GM19328 (cell line): Measurements from ENCODE around the gene APBA1.

Experiments
- ATAC-seq: cut with Tn5 transposase; IDR thresholded peaks from one replicate; pipeline ENCODE4 v1.9.1; 2021; ENCODE audit warnings: mild to moderate bottlenecking, moderate library complexity; ENCODE audit not compliant: unreplicated experiment

APBA1 gene

DNA sequence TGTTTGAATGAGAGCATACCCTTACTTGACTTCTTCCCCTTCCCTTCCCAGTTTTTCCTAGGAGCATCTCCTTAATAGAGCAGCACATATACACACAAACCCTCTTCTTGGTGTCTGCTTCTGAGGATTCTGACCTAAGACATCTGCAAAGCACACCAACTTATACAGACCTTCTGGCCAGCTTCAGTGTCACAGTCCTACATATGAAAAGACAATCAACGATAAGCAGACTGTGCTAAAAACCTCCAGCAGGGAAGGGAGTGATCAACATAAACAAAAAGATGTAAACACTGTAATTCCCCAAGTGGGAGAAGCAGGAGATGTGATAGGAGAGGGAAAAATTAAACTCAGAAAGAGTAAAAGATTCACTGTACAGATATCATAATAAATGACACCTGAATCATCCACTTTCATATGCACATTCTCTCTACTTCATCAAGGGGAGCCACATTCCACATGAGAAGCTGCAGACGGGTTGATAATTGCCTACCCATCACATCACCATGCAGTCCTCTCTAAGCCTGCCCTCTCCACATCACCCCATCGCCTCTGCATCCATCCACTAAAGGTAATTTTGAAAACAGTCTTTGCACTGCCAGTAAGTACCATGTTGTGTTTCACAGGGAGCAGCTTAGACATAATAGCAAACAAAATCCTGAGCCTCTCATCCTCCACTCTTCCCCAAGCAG, 13.0 kb downstream of the APBA1 start:
- ATAC-seq, result no peak

DNA sequence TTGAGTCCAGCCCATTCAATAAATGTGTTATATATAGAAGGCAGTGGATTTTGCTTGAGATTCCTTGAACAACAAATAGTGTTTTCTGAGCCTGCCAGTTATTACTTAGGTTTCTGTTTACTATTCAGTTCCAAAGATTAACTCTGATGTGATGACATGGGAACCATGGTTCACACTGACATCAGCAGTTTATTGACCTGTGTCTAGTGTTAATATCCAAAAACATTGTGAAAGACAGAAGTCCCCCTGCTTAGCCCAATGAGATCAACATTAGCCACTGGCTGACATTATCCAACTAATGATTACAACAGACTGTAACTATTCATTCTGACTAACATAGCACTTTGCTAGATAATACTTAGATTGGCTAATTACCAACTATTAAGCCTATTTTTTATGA, 14.9 kb downstream of the APBA1 start:
- no peak for ATAC-seq

DNA sequence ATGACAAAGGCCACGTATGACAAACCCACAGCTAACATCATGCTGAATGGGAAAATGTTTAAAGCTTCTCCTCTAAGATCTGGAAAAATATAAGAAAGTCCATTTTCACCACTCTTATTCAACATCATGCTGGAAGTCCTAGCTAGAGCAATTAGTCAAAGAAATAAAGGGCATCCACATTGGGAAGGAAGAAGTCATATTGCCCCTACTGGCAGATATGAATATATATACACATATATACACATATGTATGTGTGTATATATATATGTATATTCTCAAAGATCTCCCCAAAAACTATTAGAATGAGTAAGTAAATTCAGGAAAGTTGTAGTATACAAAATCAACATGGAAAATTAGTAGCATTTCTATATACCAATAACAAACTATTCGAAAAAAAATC, 17.1 kb downstream of the APBA1 start:
- no peak for ATAC-seq

DNA sequence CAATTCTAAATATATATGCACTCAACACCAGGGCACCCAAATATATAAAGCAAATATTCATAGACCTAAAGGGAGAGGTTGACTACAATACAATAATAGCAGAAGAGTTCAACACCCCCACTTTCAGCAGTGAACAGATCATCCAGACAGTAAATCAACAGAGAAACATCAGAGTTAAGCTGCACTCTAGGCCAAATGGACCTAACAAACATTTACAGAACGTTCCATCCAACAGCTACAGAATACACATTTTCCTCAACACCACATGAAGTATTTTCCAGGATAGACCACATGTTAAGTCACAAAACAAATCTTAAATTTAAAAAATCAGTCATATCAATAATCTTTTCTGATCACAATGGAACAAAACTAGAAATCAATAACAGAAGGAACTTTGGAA, 18.9 kb downstream of the APBA1 start:
- no peak for ATAC-seq

DNA sequence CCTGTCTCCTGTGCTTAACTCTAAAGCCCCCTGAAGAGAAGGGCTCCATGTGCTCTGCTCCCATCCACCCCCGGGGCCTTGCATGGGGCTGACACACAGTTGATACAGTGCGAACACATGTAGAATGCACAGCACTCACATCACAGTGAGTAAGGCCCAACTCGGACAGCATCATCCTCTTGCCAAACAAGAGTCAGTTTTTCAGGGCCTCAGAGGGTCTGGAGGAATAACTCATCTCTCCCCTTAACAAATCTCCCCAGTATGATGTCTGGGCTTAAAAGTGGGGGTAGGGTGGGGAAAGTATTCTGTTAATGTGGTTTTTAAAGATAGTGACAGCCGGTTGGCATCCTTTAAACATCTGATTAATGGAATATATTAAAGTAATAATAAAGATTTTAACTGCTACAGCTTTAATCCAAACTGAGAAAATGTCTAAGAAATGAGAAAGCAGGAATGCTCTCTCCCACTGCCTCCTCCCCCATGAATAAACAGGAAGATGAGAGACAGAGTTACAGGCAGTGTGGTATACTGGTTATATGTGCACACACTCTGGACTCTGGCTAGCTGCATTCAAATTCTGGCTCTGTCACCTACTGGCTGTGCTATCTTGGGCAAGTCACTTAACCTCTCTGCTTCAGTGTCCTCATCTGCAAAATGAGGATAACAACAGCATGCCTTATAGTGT, 22.5 kb downstream of the APBA1 start:
- no peak for ATAC-seq

DNA sequence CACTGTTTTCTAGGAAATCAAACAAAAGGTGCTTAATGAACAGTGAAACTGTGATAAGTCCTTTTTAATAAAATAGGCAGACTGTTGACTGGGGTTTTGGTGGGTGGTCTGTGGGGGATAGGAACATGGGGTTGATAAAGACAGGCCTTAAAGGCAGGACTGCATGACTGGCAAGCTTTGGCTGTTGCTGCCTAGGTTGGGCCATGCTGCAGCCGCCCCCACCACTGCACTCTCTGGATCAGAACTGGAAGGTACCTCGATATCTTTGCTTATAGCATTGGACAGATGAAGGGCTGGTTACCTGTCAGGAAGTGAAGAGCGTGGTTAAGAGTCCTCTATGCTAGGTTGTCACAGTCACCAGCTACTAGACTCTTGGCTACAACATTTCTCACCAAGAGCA, 24.4 kb downstream of the APBA1 start:
- no peak for ATAC-seq

DNA sequence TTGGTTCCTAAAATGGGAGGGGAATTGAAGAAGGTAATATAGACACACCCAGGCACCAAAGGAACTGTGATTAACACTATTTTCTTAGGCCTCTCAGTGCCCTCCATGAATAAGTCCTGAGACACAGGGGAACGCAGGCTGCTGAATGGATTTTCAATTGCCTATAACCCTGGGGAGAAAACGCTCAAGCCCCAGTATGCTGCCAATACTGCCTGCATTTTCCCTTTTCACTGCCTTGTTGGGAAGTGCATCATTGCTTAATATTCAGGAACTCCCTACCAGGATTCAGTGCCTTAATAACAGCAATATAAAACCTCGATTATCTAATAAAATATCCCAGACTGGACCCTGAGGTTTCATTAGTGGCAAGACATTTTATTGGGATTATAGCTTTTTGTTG, 25.4 kb downstream of the APBA1 start:
- no peak for ATAC-seq

DNA sequence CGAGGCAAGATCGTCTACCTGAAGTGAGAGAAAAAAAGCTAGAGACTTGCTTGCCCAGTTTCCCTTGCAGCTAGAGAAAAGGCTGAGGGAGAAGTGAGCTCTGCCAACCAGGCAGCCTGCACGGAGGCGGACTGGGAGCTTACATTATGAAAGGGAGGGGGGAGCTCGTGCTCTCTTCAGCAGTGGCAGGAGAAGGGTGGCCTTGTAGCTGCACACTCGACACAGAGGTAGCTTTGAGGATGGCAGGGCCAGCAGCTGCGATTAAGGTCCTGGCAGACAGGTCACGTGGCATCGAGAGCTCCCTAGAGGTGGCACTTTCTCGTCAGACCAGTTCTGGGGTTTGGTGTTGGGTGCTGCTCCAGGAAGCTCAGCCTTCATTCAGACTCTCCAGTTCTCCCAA, 26.7 kb downstream of the APBA1 start:
- ATAC-seq, result no peak

DNA sequence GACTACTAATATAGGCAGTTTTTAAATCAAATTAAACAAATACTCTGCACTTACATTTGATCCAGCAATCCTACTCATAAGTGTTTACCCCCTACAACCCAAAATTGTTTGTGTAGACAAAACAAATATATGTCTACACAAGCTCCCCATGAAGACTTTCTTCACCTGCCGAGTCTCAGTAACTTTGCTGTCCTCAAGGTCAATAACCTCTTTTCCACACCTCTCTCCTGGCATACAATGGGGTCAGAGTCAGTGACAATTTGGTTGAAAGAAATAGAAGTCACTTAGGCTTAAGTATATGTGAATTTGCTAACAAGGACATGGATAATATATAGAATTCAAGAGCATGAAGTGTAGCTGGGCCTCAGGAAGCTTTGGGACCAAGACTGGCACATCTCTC, 29.1 kb downstream of the APBA1 start:
- no peak for ATAC-seq

DNA sequence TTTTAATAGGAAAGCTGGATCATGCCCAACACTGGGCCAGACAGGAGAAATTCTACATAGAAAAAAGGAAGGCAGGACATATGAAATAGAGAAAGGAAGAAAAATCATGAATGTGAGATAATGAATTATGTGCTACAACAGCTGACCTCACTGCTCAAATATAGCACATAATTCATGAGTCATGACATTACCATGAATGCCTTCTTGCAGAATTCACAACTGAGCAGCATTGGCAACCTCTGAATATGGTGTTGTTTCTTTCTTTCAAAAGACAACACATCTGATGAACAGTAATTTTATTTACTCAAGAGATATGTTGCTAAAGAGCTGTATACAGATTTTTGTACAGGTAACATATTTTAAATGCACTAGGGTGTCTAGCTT, 34.4 kb downstream of the APBA1 start:
- no peak for ATAC-seq

DNA sequence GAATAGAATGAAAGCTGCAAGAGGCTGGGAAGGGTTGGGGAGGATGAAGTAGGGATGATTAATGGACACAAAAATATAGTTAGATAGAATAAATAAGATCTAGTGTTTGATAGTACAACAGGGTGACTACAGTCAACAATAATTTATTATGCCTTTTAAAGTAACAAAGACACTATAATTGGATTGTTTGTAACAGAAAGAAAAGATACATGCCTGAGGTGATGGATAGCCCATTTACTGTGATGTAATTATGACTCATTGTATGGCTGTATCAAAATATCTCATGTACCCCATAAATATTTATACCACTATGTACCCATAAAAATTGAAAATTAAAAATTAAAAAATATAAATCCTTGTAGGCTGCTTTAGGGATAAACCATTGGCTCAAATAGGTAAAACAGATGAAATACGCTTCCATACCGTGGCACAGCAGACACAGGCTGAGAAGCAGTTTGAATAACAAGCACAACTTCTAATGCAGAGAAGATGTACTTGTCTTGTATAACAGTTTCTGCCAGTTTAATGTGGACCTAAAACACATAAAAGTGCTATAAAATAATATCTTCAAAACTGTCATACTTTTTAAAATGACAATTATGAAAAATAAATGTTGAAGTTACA, 34.9 kb downstream of the APBA1 start:
- no peak for ATAC-seq

DNA sequence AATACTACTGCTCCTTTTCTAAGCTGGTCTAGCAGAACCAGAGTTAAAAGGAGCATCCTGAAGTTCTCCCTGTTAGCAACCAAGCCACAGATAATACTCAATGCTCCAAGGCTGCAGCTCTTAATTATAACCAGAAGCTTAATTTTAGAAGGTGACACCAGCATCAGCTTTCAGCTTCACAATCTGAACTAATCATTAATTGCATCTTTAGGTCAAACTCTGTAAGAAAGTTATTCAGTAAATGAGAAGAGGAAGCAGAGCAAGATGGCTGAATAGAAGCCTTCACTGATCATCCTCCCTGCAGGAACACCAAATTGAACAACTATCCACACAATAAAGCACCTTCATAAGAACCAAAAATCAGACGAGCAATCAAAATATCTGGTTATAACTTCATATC, 38.5 kb downstream of the APBA1 start:
- ATAC-seq, result no peak

DNA sequence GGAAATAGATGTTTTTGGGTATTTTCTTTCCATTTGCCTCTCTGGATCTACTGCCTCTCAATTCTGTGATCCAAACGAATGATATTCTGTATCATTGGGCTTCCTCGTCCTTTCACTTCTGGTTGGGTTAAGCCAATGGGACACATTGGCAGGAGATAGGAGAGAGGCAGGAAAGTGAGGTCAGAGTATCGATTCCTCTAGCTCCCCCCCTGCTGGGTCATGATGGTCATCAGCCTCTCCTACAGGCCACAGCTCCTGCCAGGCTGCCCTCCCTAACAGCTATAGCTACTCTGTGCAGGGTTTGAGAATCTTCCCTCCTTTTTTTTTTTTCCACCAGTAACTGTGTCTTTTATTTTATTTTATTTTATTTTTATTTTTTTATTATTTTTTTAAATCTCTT, 39.4 kb downstream of the APBA1 start:
- ATAC-seq, result no peak

DNA sequence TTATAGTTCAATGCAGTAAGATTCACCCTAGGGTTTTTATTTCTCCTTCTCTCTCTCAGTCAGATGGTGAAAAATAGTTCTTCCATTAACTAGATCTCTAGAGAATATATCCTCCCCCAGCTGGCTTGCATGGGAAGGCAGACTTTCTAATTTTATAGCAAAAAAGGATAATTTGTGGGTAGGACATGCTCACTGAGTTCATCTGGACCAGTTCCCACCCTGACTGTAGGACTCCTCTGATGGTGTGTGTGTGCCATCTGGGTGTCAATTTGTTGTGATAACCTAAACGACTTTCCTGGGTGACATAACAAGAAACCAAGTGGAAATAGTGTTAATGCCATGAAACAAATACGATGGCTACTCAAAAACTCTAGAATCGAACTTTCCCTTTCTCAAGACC, 44.9 kb downstream of the APBA1 start:
- ATAC-seq, result no peak

DNA sequence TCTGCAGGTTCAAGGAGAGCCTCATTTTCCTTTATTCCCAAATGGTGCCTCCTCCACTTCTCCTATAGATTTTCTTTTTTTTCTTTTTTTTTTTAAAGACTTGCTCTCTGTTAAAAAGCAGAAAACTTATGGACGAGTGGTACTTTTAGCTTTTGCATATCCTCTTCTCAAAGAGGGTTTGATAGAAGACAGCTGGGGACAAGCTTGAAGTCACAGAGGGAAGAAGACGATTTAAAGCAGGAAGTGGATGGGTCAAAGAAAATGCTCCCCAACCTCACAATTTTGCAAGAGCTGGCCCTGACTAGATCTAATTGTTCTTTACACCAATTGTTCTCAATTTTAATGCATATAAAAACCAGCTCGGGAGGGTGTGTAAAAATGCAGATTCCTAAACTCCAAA, 48.9 kb downstream of the APBA1 start:
- no peak for ATAC-seq

DNA sequence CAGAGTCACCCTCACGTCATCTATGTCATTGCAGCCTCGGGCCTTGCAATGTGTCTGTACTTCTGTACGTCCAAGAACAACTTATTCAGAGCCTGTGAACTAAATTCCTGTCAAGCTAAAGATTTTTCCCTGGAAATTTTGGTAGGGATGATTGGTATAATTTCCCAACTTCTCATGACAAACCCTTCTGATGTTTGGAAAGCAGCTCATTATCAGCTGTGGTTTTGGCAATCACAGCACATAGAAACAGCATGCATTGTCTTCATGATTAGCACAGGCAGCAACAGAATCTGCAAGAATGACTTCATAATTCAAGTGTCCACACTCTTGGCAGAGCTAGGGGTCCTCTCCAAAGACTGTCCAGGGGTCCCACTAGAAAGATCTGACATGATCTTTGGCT, 49.5 kb downstream of the APBA1 start:
- no peak for ATAC-seq

DNA sequence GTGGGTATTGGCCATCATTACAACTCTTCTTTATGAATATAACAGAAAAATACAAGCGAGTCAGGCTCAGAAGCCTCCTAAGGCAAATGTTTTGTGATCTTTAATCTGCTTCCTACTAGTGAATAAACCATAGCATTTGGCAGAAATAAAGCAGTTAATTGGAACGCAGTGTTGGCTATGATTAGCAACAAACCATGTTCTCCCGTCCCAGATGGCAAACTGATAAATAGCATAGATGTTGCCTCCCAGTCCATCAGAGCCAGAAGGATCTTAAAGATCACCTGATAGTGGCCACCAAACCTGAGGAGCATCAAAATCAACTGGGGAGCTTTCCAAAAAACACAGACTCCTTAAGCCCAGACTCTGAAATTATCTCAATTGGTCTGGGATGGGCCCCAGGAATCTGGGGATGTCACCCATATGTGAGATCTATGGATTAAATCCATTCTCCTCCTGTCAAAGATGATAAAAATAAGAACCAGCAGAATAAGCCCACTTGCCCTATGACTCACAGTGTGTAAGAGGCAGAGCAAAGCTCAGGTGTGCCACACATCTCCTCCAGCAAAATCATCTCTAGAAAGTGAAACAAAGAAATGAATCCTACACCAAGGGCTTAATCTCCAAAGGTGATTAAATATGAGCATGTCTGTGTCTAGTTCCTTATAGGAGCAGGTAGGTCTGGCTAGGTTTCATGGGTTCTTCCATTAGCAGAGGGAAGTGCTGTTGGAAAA, 50.3 kb downstream of the APBA1 start:
- ATAC-seq, result no peak

DNA sequence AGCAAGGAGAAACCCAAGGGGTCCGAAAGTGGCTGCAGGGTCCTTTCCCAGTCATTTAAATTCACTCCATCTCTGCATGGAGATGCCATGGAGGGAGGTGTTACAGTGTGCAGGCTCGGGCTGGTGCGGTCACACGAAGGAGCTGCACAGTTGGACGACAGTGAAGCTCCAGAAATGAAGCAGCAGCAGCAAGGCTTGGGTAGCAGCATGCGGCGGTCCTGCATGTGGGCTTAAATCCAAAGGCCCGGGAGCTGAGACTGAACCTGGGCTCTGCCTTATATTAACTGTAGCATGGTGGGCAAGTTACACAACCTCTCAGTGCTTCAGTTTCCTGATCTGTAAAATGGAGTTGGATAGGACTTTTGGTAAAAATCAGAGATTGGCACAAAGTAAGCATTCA, 51.4 kb downstream of the APBA1 start:
- no peak for ATAC-seq

DNA sequence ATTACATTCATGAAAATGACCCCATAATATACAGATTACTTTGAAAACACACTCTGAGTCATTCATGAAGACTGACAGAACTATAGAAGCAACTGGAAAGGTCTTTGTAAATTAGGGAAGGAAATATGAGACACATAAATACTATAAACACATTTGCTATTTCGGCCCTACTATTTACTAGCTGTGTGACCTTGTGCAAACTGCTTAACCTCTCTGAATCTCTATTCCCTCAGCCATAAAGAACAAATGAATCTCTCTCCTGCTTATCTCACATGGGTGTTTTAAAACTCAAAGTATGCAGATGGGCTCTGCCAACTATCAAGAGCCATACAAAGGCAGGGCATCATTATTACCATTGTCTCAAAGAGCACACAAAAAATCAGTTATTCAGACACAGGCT, 52.9 kb downstream of the APBA1 start:
- ATAC-seq, result no peak

DNA sequence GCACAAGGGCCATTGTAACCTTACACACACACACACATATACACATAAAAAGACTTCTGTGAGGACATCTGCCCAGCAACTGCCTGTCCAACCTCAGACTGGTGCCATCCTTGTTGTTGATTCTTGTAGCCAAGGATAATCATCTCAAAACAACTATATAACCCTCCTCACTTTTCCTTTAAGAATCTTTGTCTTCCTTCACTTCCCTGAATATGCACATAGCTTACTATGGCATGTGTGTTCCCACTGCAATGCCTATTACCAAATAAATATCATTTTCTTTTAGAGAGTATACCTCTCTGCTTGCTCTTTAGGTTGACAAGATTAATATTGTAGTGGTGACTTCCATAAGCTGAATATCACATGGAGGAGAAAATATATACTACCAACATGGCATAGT, 55.2 kb downstream of the APBA1 start:
- ATAC-seq, result no peak

DNA sequence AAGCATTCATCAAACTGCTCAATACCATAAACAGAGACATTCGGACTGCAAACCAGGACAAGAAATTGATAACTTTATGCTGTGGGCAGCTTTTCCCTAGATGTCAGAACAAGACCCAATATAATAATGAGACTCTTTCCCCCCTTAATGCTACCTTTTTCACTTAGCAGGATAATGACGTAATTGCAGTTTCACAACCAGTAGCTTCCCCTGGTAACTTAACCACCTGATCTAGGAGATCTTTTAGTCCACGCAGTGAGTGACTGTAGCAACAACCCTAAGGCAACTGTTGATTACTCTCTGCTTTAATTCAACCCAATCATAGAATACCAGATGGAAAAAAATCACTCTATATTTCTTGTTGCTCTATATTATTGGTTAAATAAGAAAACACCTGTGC, 56.3 kb downstream of the APBA1 start:
- no peak for ATAC-seq

DNA sequence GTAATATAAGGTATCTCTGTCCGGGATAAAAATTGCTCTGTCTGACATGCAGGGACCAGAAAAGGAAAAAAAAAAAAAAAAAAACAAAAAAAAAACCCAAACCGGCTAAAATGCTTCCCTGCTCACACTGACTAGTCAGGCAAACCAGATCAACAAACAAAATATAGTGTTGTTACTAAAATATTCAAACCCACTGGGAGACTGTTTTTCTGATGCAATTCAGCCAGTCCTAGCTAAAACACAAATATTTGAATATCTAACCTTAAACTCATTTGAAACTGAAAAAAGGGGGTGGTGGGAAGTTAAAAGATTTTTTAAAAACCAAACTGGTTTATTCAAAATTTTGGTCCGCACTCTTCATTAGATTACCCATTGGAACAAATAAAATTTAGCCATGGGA, 61.0 kb downstream of the APBA1 start:
- ATAC-seq, result no peak
